ENCODE measurements around the gene NPC1.

The NPC1 gene

DNA sequence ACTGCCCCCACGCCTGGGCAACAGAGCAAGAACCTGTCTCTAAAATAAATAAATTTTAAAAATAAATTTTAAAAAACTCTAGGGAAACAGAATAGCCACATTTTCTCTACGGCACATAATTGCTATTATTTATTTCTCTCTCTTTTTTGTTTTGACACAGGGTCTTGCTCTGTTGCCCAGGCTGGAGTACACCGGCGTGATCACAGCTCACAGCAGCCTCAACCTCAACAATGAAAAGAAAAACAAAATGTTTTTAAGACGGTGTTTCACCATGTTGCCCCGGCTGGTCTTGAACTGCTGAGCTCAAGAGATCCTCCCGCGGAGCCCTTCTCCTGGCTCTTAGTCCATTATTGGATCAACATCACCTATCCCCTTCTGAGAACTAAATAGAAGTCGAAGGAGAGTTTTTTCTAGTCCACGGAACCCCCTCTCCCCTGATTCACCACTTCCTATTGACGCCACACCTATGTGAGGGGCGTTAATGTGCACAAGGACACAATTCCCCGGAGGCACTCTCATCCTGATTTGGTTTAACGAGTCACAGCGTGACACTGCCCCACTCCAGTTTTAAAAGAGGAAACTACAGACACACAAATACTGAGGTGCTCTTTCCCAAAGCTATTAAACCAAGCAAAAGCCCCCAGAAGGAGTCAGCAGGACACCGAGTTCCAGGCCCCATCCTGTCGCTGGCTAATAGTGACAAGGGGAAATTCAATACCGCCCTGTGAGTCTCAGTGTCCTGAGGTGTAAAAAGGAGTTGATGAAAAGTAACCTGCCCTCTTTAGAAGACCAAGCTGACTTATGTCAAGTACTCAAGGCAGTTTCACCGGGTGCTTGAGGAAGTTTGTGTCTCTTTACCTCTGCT lies 1.1 kb downstream of the NPC1 start:
- DNase-seq (ENCODE audit: low read depth): no peak
- H3K4me3 ChIP-seq (replicated peaks; ENCODE audit: low read depth, low read length): peak overlapping the region; percentile 94
- no peak for TF ChIP-seq CTCF (IDR thresholded peaks at IDR 0.05; ENCODE audit: low read length, missing control alignments)

GRCh38 chr18:23584019-23584983 lies 2.0 kb downstream of the NPC1 start:
- no peak overlapping the region for H3K4me3 ChIP-seq (replicated peaks; ENCODE audit: low read depth, low read length)
- DNase-seq (ENCODE audit: low read depth): no peak
- no peak for TF ChIP-seq CTCF (IDR thresholded peaks at IDR 0.05; ENCODE audit: low read length, missing control alignments)

DNA sequence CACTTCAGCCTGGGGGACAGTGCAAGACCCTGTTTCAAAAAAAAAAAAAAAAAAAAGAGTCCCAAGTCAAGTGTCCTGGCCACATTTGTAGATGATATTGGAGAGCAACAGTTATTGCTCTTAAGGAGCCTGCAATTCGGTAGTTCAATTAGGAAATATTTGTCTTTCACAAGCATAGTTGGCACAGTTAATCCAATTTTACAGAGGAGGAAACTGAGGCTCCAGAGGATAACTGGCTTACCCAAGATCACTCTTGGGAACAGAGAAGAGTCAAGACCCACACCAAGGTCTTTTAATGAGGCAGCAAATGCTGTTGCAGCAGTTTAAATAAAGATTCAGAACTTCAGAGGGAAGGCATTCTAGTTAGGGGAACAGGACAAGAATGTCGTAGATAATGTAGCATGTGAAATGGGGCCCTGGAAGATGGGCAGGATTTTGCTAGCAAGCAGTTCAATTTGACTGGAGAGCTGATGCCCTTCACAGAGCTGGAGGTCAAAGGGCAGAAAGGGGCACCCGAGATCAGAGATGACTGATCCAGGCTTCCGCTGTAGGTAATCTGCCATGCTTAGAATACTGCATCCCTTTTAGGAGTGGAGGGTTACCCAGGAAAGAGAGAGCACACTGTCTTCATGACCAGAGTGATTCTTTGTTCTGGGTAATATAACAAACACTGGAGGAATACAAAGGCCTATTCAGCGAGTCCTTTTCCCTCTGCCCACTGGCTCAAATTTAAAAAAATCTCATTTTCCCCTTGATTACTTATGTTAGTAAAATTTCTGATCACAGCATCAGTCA lies 3.0 kb downstream of the NPC1 start:
- no peak for TF ChIP-seq CTCF (IDR thresholded peaks at IDR 0.05; ENCODE audit: low read length, missing control alignments)
- H3K4me3 ChIP-seq (replicated peaks; ENCODE audit: low read depth, low read length): no peak overlapping the region
- DNase-seq (ENCODE audit: low read depth): no peak

DNA sequence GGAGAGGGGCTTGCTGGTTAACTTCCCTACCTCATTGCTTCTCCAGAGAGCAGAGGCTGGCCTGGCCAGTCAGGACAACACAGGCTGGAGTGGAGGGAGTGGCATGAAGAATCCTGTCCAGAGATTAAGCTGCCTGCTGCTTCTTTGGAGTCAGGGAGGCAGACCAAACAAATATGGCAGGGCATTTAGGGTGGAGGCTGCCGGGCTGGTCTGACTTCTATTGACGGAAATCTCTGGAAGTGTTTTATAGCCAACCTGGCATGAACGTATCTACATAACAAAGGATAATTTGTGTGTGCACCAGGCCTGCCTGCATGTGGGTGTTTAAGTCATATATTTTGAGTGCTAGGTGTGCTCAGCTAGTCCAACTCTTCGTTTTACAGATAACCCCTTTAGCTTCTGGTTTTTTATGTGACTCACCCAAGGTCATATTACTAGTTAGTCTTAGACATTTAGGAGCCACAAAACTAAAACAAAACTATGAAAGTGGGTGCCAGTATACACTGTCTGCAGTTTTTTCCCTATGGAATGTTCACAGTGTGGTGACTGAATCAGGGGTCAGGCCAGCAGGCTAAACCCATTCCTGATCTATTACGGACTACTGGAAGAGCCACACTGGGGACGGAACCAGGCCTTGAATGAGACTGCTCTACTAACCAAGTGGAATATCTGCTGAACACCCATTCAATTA lies 5.5 kb downstream of the NPC1 start:
- no peak overlapping the region for H3K4me3 ChIP-seq (replicated peaks; ENCODE audit: low read depth, low read length)
- DNase-seq (ENCODE audit: low read depth): peak; percentile 15
- TF ChIP-seq CTCF (IDR thresholded peaks at IDR 0.05; ENCODE audit: low read length, missing control alignments): no peak

- no peak for TF ChIP-seq CTCF (IDR thresholded peaks at IDR 0.05; ENCODE audit: low read length, missing control alignments)
- peak; percentile 60 for DNase-seq (ENCODE audit: low read depth)
- no peak overlapping the region for H3K4me3 ChIP-seq (replicated peaks; ENCODE audit: low read depth, low read length)
These were observed 7.2 kb downstream of the NPC1 start for GRCh38 chr18:23578891-23579653.
